Left lung (tissue), 10 donors: ENCODE measurements around the gene KCNMB2. TPM values are rescaled to one million over a fixed set of nuclear protein-coding genes. Genes with fewer than 3 reads are reported as not detected.

ENCODE experiments used
- ATAC-seq: fragments of 200-7000 bp; cut with Tn5 transposase; one replicate; pipeline ENCODE4 v1.9.1; 2020; ENCODE audit warnings: moderate library complexity
- DNase-seq, 4 donors: peaks; one replicate each; pipeline ENCODE4 v3.0.0-alpha.2; 2013 to 2020
- H3K27ac ChIP-seq, 2 donors: fragments of 200-600 bp; sonication (generic) in 1 of 2; one replicate each; pipeline versions ENCODE4 v1.5.0 to v1.8.0; 2020 to 2021
- H3K27me3 ChIP-seq, 2 donors: fragments of 200-600 bp; sonication (generic) in 1 of 2; one replicate each; pipeline versions ENCODE4 v1.5.0 to v1.8.0; 2020 to 2021
- H3K36me3 ChIP-seq, 2 donors: fragments of 200-600 bp; sonication (generic) in 1 of 2; one replicate each; pipeline versions ENCODE4 v1.5.0 to v1.8.0; 2020 to 2021
- H3K4me1 ChIP-seq, 2 donors: fragments of 200-600 bp; one replicate each; pipeline ENCODE4 v1.8.0; 2021
- H3K4me3 ChIP-seq, 2 donors: fragments of 200-600 bp; sonication (generic) in 1 of 2; one replicate each; pipeline versions ENCODE4 v1.5.0 to v1.8.0; 2020 to 2021; ENCODE audit warnings: mild to moderate bottlenecking in 1 of 2
- H3K9me3 ChIP-seq, 2 donors: fragments of 200-600 bp; sonication (generic) in 1 of 2; one replicate each; pipeline versions ENCODE4 v1.5.0 to v1.8.0; 2020 to 2021
- CTCF ChIP-seq, 2 donors: fragments of 200-600 bp; sonication (generic) in 1 of 2; IDR thresholded peaks; one replicate each; pipeline versions ENCODE4 v1.5.0 to v1.8.0; 2021; ENCODE audit warnings: antibody characterized with exemption in 2 of 2
- intact Hi-C, 2 donors: fragments of 100-400 bp; cut with DNase I; formaldehyde crosslinking; loops; one replicate each; pipeline versions ENCODE4 v1.11.2 to v1.14.2; 2022
- polyA plus RNA-seq, 6 donors: library from polyadenylated mRNA; unstranded; fragments of 120-200 nt; gene quantifications; one replicate each; pipeline ENCODE4 v1.2.1, GENCODE V29; 2013; ENCODE audit not compliant: insufficient read length in 6 of 6
- total RNA-seq, 2 donors: library from RNA; stranded (reverse); fragmentation: NEBNext Ultra II Directional; extraction: Animal tissue kit (Norgen Biotek cat#: 25700); gene quantifications; one replicate each; pipeline ENCODE4 v1.2.1, GENCODE V29; 2021
- donor health status: DM: no; HTN: yes; CAD: no.
- donor health status: DM: no; HTN: no; CAD: no.

The KCNMB2 gene
- total and polyA plus RNA-seq, 8 donors: 0.45 to 16.9 (median 12.1) TPM

GRCh38 chr3:178558637-178559036 lies 22.4 kb downstream of the KCNMB2 start:
- DNase-seq (peak in 1 of 4 donors; percentile 12), ATAC-seq (no peak)
- no peak overlapping the region for H3K27ac ChIP-seq
- H3K9me3 ChIP-seq: no peaks in the 10 kb centered on the region
- H3K36me3 ChIP-seq: no peaks in the 10 kb centered on the region
- no peak for TF ChIP-seq CTCF (IDR thresholded peaks at IDR 0.05)
- no peak overlapping the region for H3K4me3 ChIP-seq
- no peaks in the 10 kb centered on the region for H3K27me3 ChIP-seq
- intact Hi-C loops: no loop called here
- no peaks in the 10 kb centered on the region for H3K4me1 ChIP-seq

DNA sequence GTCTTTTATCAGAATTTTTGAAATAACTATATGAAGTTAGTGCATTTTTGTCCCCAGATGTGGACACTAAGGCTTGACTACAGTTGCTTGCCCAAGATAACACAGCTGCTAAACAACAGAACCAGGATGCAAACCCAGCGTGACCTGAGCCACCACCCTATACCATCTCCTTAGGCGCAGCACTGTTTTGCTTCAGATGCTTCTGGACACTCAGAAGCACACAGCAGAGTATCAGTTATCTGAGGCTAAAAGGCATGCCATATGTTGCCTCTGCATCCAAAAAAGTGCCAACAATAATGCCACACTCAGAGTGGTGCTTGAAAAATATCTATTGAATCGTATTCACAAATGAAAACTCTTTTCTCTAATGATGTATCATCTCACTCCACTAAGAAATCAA lies 24.5 kb downstream of the KCNMB2 start:
- no peak for DNase-seq
- no peak overlapping the region for H3K27ac ChIP-seq
- intact Hi-C loops: no loop called here
- no peaks in the 10 kb centered on the region for H3K36me3 ChIP-seq
- H3K9me3 ChIP-seq: no peaks in the 10 kb centered on the region
- TF ChIP-seq CTCF (IDR thresholded peaks at IDR 0.05): no peak
- ATAC-seq: no peak
- no peaks in the 10 kb centered on the region for H3K4me1 ChIP-seq
- no peak overlapping the region for H3K4me3 ChIP-seq
- H3K27me3 ChIP-seq: no peaks in the 10 kb centered on the region

- no peak overlapping the region for H3K27ac ChIP-seq
- H3K9me3 ChIP-seq: no peaks in the 10 kb centered on the region
- TF ChIP-seq CTCF (IDR thresholded peaks at IDR 0.05): no peak
- no peak overlapping the region for H3K4me3 ChIP-seq
- intact Hi-C loops: no loop called here
- H3K36me3 ChIP-seq: no peaks in the 10 kb centered on the region
- DNase-seq (no peak), ATAC-seq (no peak)
- H3K27me3 ChIP-seq: no peaks in the 10 kb centered on the region
- H3K4me1 ChIP-seq: no peaks in the 10 kb centered on the region
Observed at GRCh38 chr3:178561239-178561638, 25.0 kb downstream of the KCNMB2 start.

DNA sequence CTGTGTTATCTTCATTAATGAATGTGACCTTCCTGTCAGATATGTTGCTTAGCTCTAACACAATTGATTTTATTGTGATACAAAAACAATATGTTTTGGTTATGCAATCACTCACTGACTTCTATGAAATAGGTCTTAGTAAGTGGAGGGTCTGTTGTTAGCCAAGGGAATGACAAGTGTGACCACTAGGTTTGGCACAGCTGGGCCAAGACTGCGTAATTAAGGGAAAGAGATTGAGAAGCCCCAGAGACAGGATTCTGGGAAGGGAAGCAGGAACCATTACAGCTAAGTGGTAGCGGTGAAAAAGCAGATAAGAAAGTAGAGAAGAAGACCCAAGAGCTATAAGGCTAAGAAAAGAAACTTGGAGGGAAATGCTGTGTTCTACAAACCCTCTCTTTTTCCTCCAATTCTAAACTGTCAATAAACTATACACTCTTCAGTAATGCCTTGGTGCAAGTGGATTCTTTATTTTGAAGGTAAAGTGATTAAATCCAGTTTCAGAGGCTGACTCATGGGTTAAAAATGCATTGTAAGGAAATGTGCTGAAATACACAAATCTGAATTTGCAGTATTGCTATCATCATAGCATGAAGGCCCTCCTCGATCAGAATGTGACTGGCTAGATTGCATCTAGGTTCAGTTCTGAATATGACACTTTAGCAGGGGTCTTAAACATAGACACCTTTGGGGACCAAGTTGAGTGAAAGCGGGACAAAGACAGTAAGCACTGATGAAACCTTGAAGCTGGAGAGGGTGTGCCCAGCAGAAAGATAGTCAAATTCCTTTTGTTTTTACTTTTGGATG lies 26.1 kb downstream of the KCNMB2 start:
- Histone ChIP-seq H3K36me3 (no peaks in the 10 kb centered on the region), H3K9me3 (no peaks in the 10 kb centered on the region), H3K4me1 (no peaks in the 10 kb centered on the region), H3K27me3 (no peaks in the 10 kb centered on the region), H3K4me3 (no peak overlapping the region), H3K27ac (no peak overlapping the region)
- TF ChIP-seq CTCF (IDR thresholded peaks at IDR 0.05): no peak
- intact Hi-C loops: no loop called here
- DNase-seq (no peak), ATAC-seq (no peak)

- intact Hi-C loops: no loop called here
- Histone ChIP-seq H3K36me3 (no peaks in the 10 kb centered on the region), H3K9me3 (no peaks in the 10 kb centered on the region), H3K27ac (no peak overlapping the region), H3K4me1 (no peaks in the 10 kb centered on the region), H3K27me3 (no peaks in the 10 kb centered on the region), H3K4me3 (no peak overlapping the region)
- no peak for TF ChIP-seq CTCF (IDR thresholded peaks at IDR 0.05)
- DNase-seq: no peak
- ATAC-seq: no peak
Observed at GRCh38 chr3:178562947-178563232, 26.7 kb downstream of the KCNMB2 start.
